ENCODE data around the gene CCR9. TPM values are rescaled to one million over a fixed set of nuclear protein-coding genes. Genes with fewer than 3 reads are reported as not detected.

The CCR9 gene
- total and polyA plus RNA-seq, 10 of the 15 experiments (the other 5 are each of a cell fraction or from before 2014, with no cell fraction given), result 0.05 to 3.9 (median 2.4) TPM

GRCh38 chr3:45910892-45911291 is 24.5 kb downstream of the CCR9 start (continued):
- no peak for TF ChIP-seq CEBPB (IDR thresholded peaks at IDR 0.05; ENCODE audit: borderline replicate concordance in 1 of 2, low read depth in 2 of 2, low read length in 2 of 2)

GRCh38 chr3:45911511-45912226 is 25.3 kb downstream of the CCR9 start:
- Histone ChIP-seq H3K9me3 (replicated peaks; ENCODE audit: control insufficient read depth, insufficient read depth, low read length) (peaks cover 3% of the 10 kb centered on the region; the same call in 2 of the 3 replicates), H3K27me3 (replicated peaks in 1 of 2; ENCODE audit: control insufficient read depth in 2 of 2, insufficient read depth in 2 of 2, low read length in 1 of 2) (peaks cover 0 to 2% of the 10 kb centered on the region in 2 experiments; a peak in 1 of 4 replicates), H3K27ac (ENCODE audit: control insufficient read depth, insufficient read depth) (no peak overlapping the region), H4K20me1 (ENCODE audit: control insufficient read depth, insufficient read depth) (no peaks in the 10 kb centered on the region), H3K79me2 (ENCODE audit: control insufficient read depth, insufficient read depth, low read length) (no peaks in the 10 kb centered on the region), H3K4me1 (ENCODE audit: control insufficient read depth, insufficient read depth, low read length) (peaks cover 21% of the 10 kb centered on the region), H3K36me3 (ENCODE audit: control insufficient read depth in 2 of 2, insufficient read depth in 2 of 2, low read length in 1 of 2) (peaks cover 0 to 2% of the 10 kb centered on the region in 2 experiments; a peak in 2 of 4 replicates), H2AFZ (ENCODE audit: control insufficient read depth, low read depth, low read length) (no peak overlapping the region), H3K9ac (ENCODE audit: control insufficient read depth, insufficient read depth, low read length) (no peak overlapping the region), H3K4me3 (no peak overlapping the region; the same call in 1 of the 2 replicates), H3K4me2 (ENCODE audit: control insufficient read depth, insufficient read depth) (no peak overlapping the region)
- in situ Hi-C loops (cut with MboI) (loop anchor here (5.0 kb wide), 1 partner anchor 49 kb away; no protein-coding TSS in a partner anchor), intact Hi-C loops (cut with micrococcal nuclease; ENCODE audit: unreplicated experiment) (no loop called here)
- ChIA-PET POLR2A (interaction anchor here (0.7 to 6.4 kb wide), 13 partner anchors 9 to 58 kb away, joined by 3 to 41 read pairs (median 6); no protein-coding TSS in a partner anchor), CTCF (interaction anchor here (0.8 to 8.5 kb wide), 9 partner anchors 10 to 167 kb away, joined by 3 to 67 read pairs (median 8); no protein-coding TSS in a partner anchor), SMC1A (ENCODE audit: uncharacterized antibody, unreplicated experiment) (interaction anchor here (0.6 to 11.8 kb wide), 18 partner anchors 9 to 314 kb away, joined by 3 to 199 read pairs (median 7); partner anchors contain the start of genes CCR9 and LZTFL1), RAD21 (ENCODE audit: unreplicated experiment) (interaction anchor here (1.1 to 11.1 kb wide), 13 partner anchors 9 to 151 kb away, joined by 3 to 229 read pairs (median 6); partner anchors contain the start of genes CCR9 and LZTFL1)
- no peak for TF ChIP-seq CREB1 (IDR thresholded peaks at IDR 0.05; ENCODE audit: low read depth)
- peak; percentile 38; the same call in 1 of the 2 replicates for TF ChIP-seq SPI1 (IDR thresholded peaks at IDR 0.05; ENCODE audit: borderline replicate concordance, insufficient read depth, low read depth, low read length)
- TF ChIP-seq SMC3 (IDR thresholded peaks at IDR 0.05; ENCODE audit: borderline replicate concordance, low read length), result no peak
- TF ChIP-seq POLR2AphosphoS2 (IDR thresholded peaks at IDR 0.05; ENCODE audit: low read depth, low read length), result no peak
- 0 out of 2 replicates have a peak, but pooled peaks have one; percentile 8 for TF ChIP-seq CREM (IDR thresholded peaks at IDR 0.05; ENCODE audit: low read depth)
- TF ChIP-seq IKZF2 (IDR thresholded peaks at IDR 0.05), result no peak
- TF ChIP-seq MAX (IDR thresholded peaks at IDR 0.05; ENCODE audit: low read depth, low read length), result no peak
- TF ChIP-seq MLLT1 (IDR thresholded peaks at IDR 0.05), result peak; percentile 91
- TF ChIP-seq MTA2 (IDR thresholded peaks at IDR 0.05; ENCODE audit: low read depth), result no peak
- no peak for TF ChIP-seq POLR2A (IDR thresholded peaks at IDR 0.05; ENCODE audit: low read depth, low read length)
- TF ChIP-seq BMI1 (IDR thresholded peaks at IDR 0.05; ENCODE audit: borderline replicate concordance), result no peak
- TF ChIP-seq NFXL1 (IDR thresholded peaks at IDR 0.05; ENCODE audit: borderline replicate concordance), result no peak
- no peak for TF ChIP-seq PAX5 (IDR thresholded peaks at IDR 0.05; ENCODE audit: borderline replicate concordance, low read depth, low read length)
- peak; percentile 10; the same call in 1 of the 2 replicates for TF ChIP-seq LARP7 (IDR thresholded peaks at IDR 0.05)
- ATAC-seq (no peak), DNase-seq (ENCODE audit: low read depth, low spot score) (no peak), FAIRE-seq (no peak)
- 95% methylated on average over 11 of the region's 11 CpGs for WGBS (ENCODE audit: insufficient coverage, insufficient replicate concordance, low lambda C conversion rate, missing lambda C conversion rate)
- TSS peak; percentile 34 for BruUV-seq (replicated peaks)
